Measurements from ENCODE around the gene ENOPH1. TPM values are rescaled to one million over a fixed set of nuclear protein-coding genes. Genes with fewer than 3 reads are reported as not detected.

The ENOPH1 gene
- polyA plus RNA-seq, 1 donor, result 44.7 TPM

GRCh38 chr4:82423245-82424054 lies 6.9 kb upstream of the ENOPH1 start:
- Histone ChIP-seq H3K36me3 (ENCODE audit: control insufficient read depth, insufficient read depth, low read length) (peaks cover 49% of the 10 kb centered on the region), H3K9me3 (ENCODE audit: control insufficient read depth, low read depth, low read length) (no peaks in the 10 kb centered on the region), H3K27me3 (ENCODE audit: control insufficient read depth, insufficient read depth, low read length) (no peaks in the 10 kb centered on the region), H3K27ac (ENCODE audit: low read length) (no peak overlapping the region), H3K4me3 (ENCODE audit: low read length) (no peak overlapping the region), H3K4me1 (ENCODE audit: control insufficient read depth, insufficient read depth, low read length) (peaks cover 7% of the 10 kb centered on the region)
- peak in 1 of 2 donors; percentile 23 for DNase-seq
- 100% methylated on average over 2 of the region's 7 CpGs for WGBS (ENCODE audit: insufficient coverage, low lambda C conversion rate)

- DNase-seq, result no peak
- WGBS (ENCODE audit: insufficient coverage, low lambda C conversion rate), result no CpG with 5 or more reads among the region's 10 CpGs
- Histone ChIP-seq H3K4me3 (ENCODE audit: low read length) (no peak overlapping the region), H3K4me1 (ENCODE audit: control insufficient read depth, insufficient read depth, low read length) (peaks cover 7% of the 10 kb centered on the region), H3K27me3 (ENCODE audit: control insufficient read depth, insufficient read depth, low read length) (no peaks in the 10 kb centered on the region), H3K27ac (ENCODE audit: low read length) (no peak overlapping the region), H3K36me3 (ENCODE audit: control insufficient read depth, insufficient read depth, low read length) (peaks cover 49% of the 10 kb centered on the region), H3K9me3 (ENCODE audit: control insufficient read depth, low read depth, low read length) (no peaks in the 10 kb centered on the region)
Observed at GRCh38 chr4:82425478-82425877, 4.9 kb upstream of the ENOPH1 start.

- H3K27ac ChIP-seq (ENCODE audit: low read length), result no peak overlapping the region
- no peaks in the 10 kb centered on the region for H3K9me3 ChIP-seq (ENCODE audit: control insufficient read depth, low read depth, low read length)
- H3K4me3 ChIP-seq (ENCODE audit: low read length), result peak overlapping the region; percentile 98
- H3K36me3 ChIP-seq (ENCODE audit: control insufficient read depth, insufficient read depth, low read length), result peaks cover 36% of the 10 kb centered on the region
- no peak for DNase-seq
- no peaks in the 10 kb centered on the region for H3K27me3 ChIP-seq (ENCODE audit: control insufficient read depth, insufficient read depth, low read length)
- WGBS (ENCODE audit: insufficient coverage, low lambda C conversion rate), result 0% methylated on average over 1 of the region's 14 CpGs
- peaks cover 11% of the 10 kb centered on the region for H3K4me1 ChIP-seq (ENCODE audit: control insufficient read depth, insufficient read depth, low read length)
Observed at GRCh38 chr4:82428526-82428968, 1.8 kb upstream of the ENOPH1 start.

- no peaks in the 10 kb centered on the region for H3K9me3 ChIP-seq (ENCODE audit: control insufficient read depth, low read depth, low read length)
- peaks cover 11% of the 10 kb centered on the region for H3K4me1 ChIP-seq (ENCODE audit: control insufficient read depth, insufficient read depth, low read length)
- peaks cover 34% of the 10 kb centered on the region for H3K36me3 ChIP-seq (ENCODE audit: control insufficient read depth, insufficient read depth, low read length)
- H3K4me3 ChIP-seq (ENCODE audit: low read length), result peak overlapping the region; percentile 98
- no CpG with 5 or more reads among the region's 83 CpGs for WGBS (ENCODE audit: insufficient coverage, low lambda C conversion rate)
- DNase-seq, result peak; percentile 95 to 98
- H3K27ac ChIP-seq (ENCODE audit: low read length), result peak overlapping the region; percentile 100
- H3K27me3 ChIP-seq (ENCODE audit: control insufficient read depth, insufficient read depth, low read length), result no peaks in the 10 kb centered on the region
Observed at GRCh38 chr4:82428969-82429727, 1.2 kb upstream of the ENOPH1 start.

GRCh38 chr4:82429728-82430192 lies 630 bp upstream of the ENOPH1 start:
- DNase-seq, result no peak
- H3K36me3 ChIP-seq (ENCODE audit: control insufficient read depth, insufficient read depth, low read length), result peaks cover 30% of the 10 kb centered on the region
- peaks cover 11% of the 10 kb centered on the region for H3K4me1 ChIP-seq (ENCODE audit: control insufficient read depth, insufficient read depth, low read length)
- WGBS (ENCODE audit: insufficient coverage, low lambda C conversion rate), result no CpG with 5 or more reads among the region's 58 CpGs
- peak overlapping the region; percentile 100 for H3K27ac ChIP-seq (ENCODE audit: low read length)
- H3K9me3 ChIP-seq (ENCODE audit: control insufficient read depth, low read depth, low read length), result no peaks in the 10 kb centered on the region
- H3K4me3 ChIP-seq (ENCODE audit: low read length), result peak overlapping the region; percentile 98
- no peaks in the 10 kb centered on the region for H3K27me3 ChIP-seq (ENCODE audit: control insufficient read depth, insufficient read depth, low read length)

- peak overlapping the region; percentile 98 for H3K4me3 ChIP-seq (ENCODE audit: low read length)
- H3K27me3 ChIP-seq (ENCODE audit: control insufficient read depth, insufficient read depth, low read length), result no peaks in the 10 kb centered on the region
- DNase-seq, result peak; percentile 28 to 75
- WGBS (ENCODE audit: insufficient coverage, low lambda C conversion rate), result 50% methylated on average over 1 of the region's 33 CpGs
- H3K4me1 ChIP-seq (ENCODE audit: control insufficient read depth, insufficient read depth, low read length), result peaks cover 11% of the 10 kb centered on the region
- H3K36me3 ChIP-seq (ENCODE audit: control insufficient read depth, insufficient read depth, low read length), result peaks cover 19% of the 10 kb centered on the region
- H3K9me3 ChIP-seq (ENCODE audit: control insufficient read depth, low read depth, low read length), result no peaks in the 10 kb centered on the region
- peak overlapping the region; percentile 100 for H3K27ac ChIP-seq (ENCODE audit: low read length)
Observed at GRCh38 chr4:82430964-82431745, 765 bp downstream of the ENOPH1 start.

GRCh38 chr4:82431831-82432230 lies 1.4 kb downstream of the ENOPH1 start:
- Histone ChIP-seq H3K4me1 (ENCODE audit: control insufficient read depth, insufficient read depth, low read length) (peaks cover 7% of the 10 kb centered on the region), H3K4me3 (ENCODE audit: low read length) (peak overlapping the region; percentile 98), H3K36me3 (ENCODE audit: control insufficient read depth, insufficient read depth, low read length) (peaks cover 15% of the 10 kb centered on the region), H3K27me3 (ENCODE audit: control insufficient read depth, insufficient read depth, low read length) (no peaks in the 10 kb centered on the region), H3K9me3 (ENCODE audit: control insufficient read depth, low read depth, low read length) (no peaks in the 10 kb centered on the region), H3K27ac (ENCODE audit: low read length) (no peak overlapping the region)
- no peak for DNase-seq
- 100% methylated on average over 1 of the region's 4 CpGs for WGBS (ENCODE audit: insufficient coverage, low lambda C conversion rate)

GRCh38 chr4:82432596-82432995 lies 2.2 kb downstream of the ENOPH1 start:
- no peaks in the 10 kb centered on the region for H3K9me3 ChIP-seq (ENCODE audit: control insufficient read depth, low read depth, low read length)
- DNase-seq, result no peak
- H3K27ac ChIP-seq (ENCODE audit: low read length), result no peak overlapping the region
- H3K27me3 ChIP-seq (ENCODE audit: control insufficient read depth, insufficient read depth, low read length), result no peaks in the 10 kb centered on the region
- WGBS (ENCODE audit: insufficient coverage, low lambda C conversion rate), result 94% methylated on average over 8 of the region's 18 CpGs
- peaks cover 10% of the 10 kb centered on the region for H3K36me3 ChIP-seq (ENCODE audit: control insufficient read depth, insufficient read depth, low read length)
- H3K4me3 ChIP-seq (ENCODE audit: low read length), result no peak overlapping the region
- H3K4me1 ChIP-seq (ENCODE audit: control insufficient read depth, insufficient read depth, low read length), result peaks cover 5% of the 10 kb centered on the region

GRCh38 chr4:82433791-82434190 lies 3.4 kb downstream of the ENOPH1 start:
- no CpG with 5 or more reads among the region's 2 CpGs for WGBS (ENCODE audit: insufficient coverage, low lambda C conversion rate)
- DNase-seq, result no peak

GRCh38 chr4:82434949-82435348 lies 4.6 kb downstream of the ENOPH1 start:
- no peaks in the 10 kb centered on the region for H3K27me3 ChIP-seq (ENCODE audit: control insufficient read depth, insufficient read depth, low read length)
- peaks cover 5% of the 10 kb centered on the region for H3K4me1 ChIP-seq (ENCODE audit: control insufficient read depth, insufficient read depth, low read length)
- no CpG with 5 or more reads among the region's 7 CpGs for WGBS (ENCODE audit: insufficient coverage, low lambda C conversion rate)
- DNase-seq, result no peak
- peaks cover 6% of the 10 kb centered on the region for H3K36me3 ChIP-seq (ENCODE audit: control insufficient read depth, insufficient read depth, low read length)
- H3K27ac ChIP-seq (ENCODE audit: low read length), result no peak overlapping the region
- no peak overlapping the region for H3K4me3 ChIP-seq (ENCODE audit: low read length)
- no peaks in the 10 kb centered on the region for H3K9me3 ChIP-seq (ENCODE audit: control insufficient read depth, low read depth, low read length)

More at GRCh38 chr4:82433791-82434190, 3.4 kb downstream of the ENOPH1 start:
- no peaks in the 10 kb centered on the region for H3K27me3 ChIP-seq (ENCODE audit: control insufficient read depth, insufficient read depth, low read length)
- H3K36me3 ChIP-seq (ENCODE audit: control insufficient read depth, insufficient read depth, low read length), result peaks cover 6% of the 10 kb centered on the region
- H3K9me3 ChIP-seq (ENCODE audit: control insufficient read depth, low read depth, low read length), result no peaks in the 10 kb centered on the region
- no peak overlapping the region for H3K4me3 ChIP-seq (ENCODE audit: low read length)
- peaks cover 5% of the 10 kb centered on the region for H3K4me1 ChIP-seq (ENCODE audit: control insufficient read depth, insufficient read depth, low read length)
- no peak overlapping the region for H3K27ac ChIP-seq (ENCODE audit: low read length)

Data from large intestine (tissue), 3 donors.